ENCODE results near the gene CCDC68.

GRCh38 chr18:54961868-54962267 is 2.6 kb upstream of the CCDC68 start:
- TF ChIP-seq EZH2 (IDR thresholded peaks at IDR 0.05; ENCODE audit: insufficient read depth, poor library complexity, severe bottlenecking) (no peak), EZH2phosphoT487 (IDR thresholded peaks at IDR 0.05; ENCODE audit: insufficient read depth, low read depth) (no peak)

All from GM23248 (cell line).